HEK293 (cell line): Measurements from ENCODE around the gene STK4.
"Not testable (repeated sequence)": the region's sequence is repeated elsewhere in the genome, so short reads cannot be mapped to it uniquely, and the experiment has no call there.

Experiments
- CTCF ChIA-PET: fragments of 350-600 bp; formaldehyde crosslinking; extraction: SDS; loops from one replicate; lab custom pipeline; 2021; ENCODE audit warnings: antibody characterized with exemption; lab: Yijun Ruan, JAX
- POLR2A ChIA-PET: fragments of 300-600 bp; formaldehyde crosslinking; extraction: SDS; loops from one replicate; lab custom pipeline; 2020; ENCODE audit warnings: antibody characterized with exemption, inconsistent platforms; lab: Yijun Ruan, JAX
- H3K27ac ChIP-seq: fragments of 200-500 bp; sonication (Bioruptor generic); 2 replicates; pipeline ENCODE4 v1.5.1; 2014; ENCODE audit warnings: low read depth, low read length, control low read depth, inconsistent platforms; ENCODE audit errors: extremely low read depth
- H3K36me3 ChIP-seq, 2 experiments: fragments of 200-500 bp in 1 of 2; sonication (Bioruptor generic) in 1 of 2; 1 replicate in 1 of 2; 2 replicates in 1 of 2; pipeline ENCODE4 v1.5.1; 2014 to 2017; ENCODE audit warnings: inconsistent platforms in 2 of 2, low read length in 2 of 2; ENCODE audit not compliant: control insufficient read depth in 2 of 2, insufficient read depth in 1 of 2
- H3K4me1 ChIP-seq: fragments of 200-500 bp; sonication (Bioruptor generic); 2 replicates; pipeline ENCODE4 v1.5.1; 2014; ENCODE audit warnings: mild to moderate bottlenecking, low read length, inconsistent platforms; ENCODE audit not compliant: control insufficient read depth, insufficient read depth
- H3K4me3 ChIP-seq: 2 replicates; pipeline ENCODE4 v1.5.1; 2011; ENCODE audit warnings: low read depth, mild to moderate bottlenecking, control low read depth, low read length, moderate library complexity
- H3K9me3 ChIP-seq: fragments of 200-500 bp; sonication (Bioruptor generic); 2 replicates; pipeline ENCODE4 v1.5.1; 2014; ENCODE audit warnings: low read depth, low read length, inconsistent platforms; ENCODE audit not compliant: control insufficient read depth, insufficient read depth
- KLF17 ChIP-seq: fragments of 450-650 bp; formaldehyde crosslinking; IDR thresholded peaks from 2 replicates; pipeline ENCODE4 v1.5.1; 2016; ENCODE audit warnings: missing biosample characterization, missing genetic modification characterization
- MZF1 ChIP-seq: fragments of 450-650 bp; formaldehyde crosslinking; IDR thresholded peaks from 2 replicates; pipeline ENCODE4 v1.5.1; 2017; ENCODE audit warnings: missing biosample characterization, missing genetic modification characterization, borderline replicate concordance
- WT1 ChIP-seq: fragments of 450-650 bp; formaldehyde crosslinking; IDR thresholded peaks from 2 replicates; pipeline ENCODE4 v1.5.1; 2016; ENCODE audit warnings: missing biosample characterization, missing genetic modification characterization
- ZBTB7A ChIP-seq: fragments of 450-650 bp; formaldehyde crosslinking; IDR thresholded peaks from 2 replicates; pipeline ENCODE4 v1.5.1; 2016; ENCODE audit warnings: low read depth, missing biosample characterization, missing genetic modification characterization
- ZNF221 ChIP-seq: fragments of 450-650 bp; formaldehyde crosslinking; IDR thresholded peaks from 2 replicates; pipeline ENCODE4 v1.5.1; 2017; ENCODE audit warnings: missing biosample characterization, missing genetic modification characterization, borderline replicate concordance
- ZNF362 ChIP-seq: fragments of 450-650 bp; formaldehyde crosslinking; IDR thresholded peaks from 2 replicates; pipeline ENCODE4 v1.5.1; 2016; ENCODE audit warnings: missing biosample characterization, missing genetic modification characterization
- ZNF558 ChIP-seq: fragments of 450-650 bp; formaldehyde crosslinking; IDR thresholded peaks from 2 replicates; pipeline ENCODE4 v1.5.1; 2016; ENCODE audit warnings: missing biosample characterization, missing genetic modification characterization
- ZNF664 ChIP-seq: fragments of 450-650 bp; formaldehyde crosslinking; IDR thresholded peaks from 2 replicates; pipeline ENCODE4 v1.5.1; 2016; ENCODE audit warnings: missing biosample characterization, missing genetic modification characterization
- TF ChIP-seq, protein P1 (sequence below): fragments of 450-650 bp; formaldehyde crosslinking; IDR thresholded peaks from 2 replicates; pipeline ENCODE4 v1.5.1; 2016; ENCODE audit warnings: missing biosample characterization, missing genetic modification characterization
- TF ChIP-seq, protein P2 (sequence below): fragments of 450-650 bp; formaldehyde crosslinking; IDR thresholded peaks from 2 replicates; pipeline ENCODE4 v1.5.1; 2017; ENCODE audit warnings: missing biosample characterization, missing genetic modification characterization
- TF ChIP-seq, protein P3 (sequence below): fragments of 450-650 bp; IDR thresholded peaks from 2 replicates; pipeline ENCODE4 v1.5.1; 2018; ENCODE audit warnings: missing biosample characterization, mild to moderate bottlenecking, missing genetic modification characterization

Gene STK4

DNA sequence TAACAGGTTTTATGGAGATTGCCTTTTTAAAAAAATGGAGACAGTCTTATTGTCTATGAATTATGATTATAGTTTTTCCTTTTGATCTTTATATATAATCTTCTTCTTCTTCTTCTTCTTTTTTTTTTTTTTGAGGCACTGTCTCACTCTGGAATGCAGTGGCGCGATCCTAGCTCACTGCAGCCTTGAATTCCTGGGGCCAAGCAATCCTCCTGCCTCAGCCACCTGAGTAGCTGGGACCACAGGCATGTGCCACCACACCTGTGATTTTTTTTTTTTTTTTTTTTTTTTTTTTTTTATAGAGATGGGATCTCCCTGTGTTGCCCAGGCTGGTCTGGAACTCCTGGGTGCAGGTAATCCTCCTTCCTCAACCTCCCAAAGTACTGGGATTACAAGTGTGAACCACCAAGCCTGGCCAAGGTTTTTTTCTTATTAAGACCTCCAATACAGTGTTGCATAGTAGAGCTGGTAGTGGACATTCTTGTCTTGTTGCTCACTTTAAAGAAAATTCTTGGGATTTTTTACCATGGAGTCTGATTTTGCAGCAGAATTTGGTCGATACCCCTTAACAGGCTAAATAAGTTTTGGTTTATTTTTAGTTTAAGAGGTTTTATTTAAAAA lies 46.5 kb downstream of the STK4 start:
- Histone ChIP-seq H3K27ac (no peak overlapping the region), H3K9me3 (no peaks in the 10 kb centered on the region), H3K4me1 (peaks cover 32% of the 10 kb centered on the region), H3K4me3 (no peak overlapping the region), H3K36me3 (peaks cover 8% of the 10 kb centered on the region in 2 experiments; a peak in 2 of 3 replicates)
- ChIA-PET POLR2A (no interaction called here), CTCF (interaction anchor here (0.6 to 7.2 kb wide), 16 partner anchors 13 to 597 kb away, joined by 3 to 112 read pairs (median 6); partner anchors contain the start of gene KCNS1)
- TF ChIP-seq ZBTB7A (tag by site-specific recombination) (no peak), KLF17 (tag by site-specific recombination) (no peak), MZF1 (tag by site-specific recombination) (no peak), ZNF362 (tag by site-specific recombination) (peak; percentile 58; the same call in 1 of the 2 replicates)

- POLR2A ChIA-PET, H3K4me3 ChIP-seq, H3K9me3 ChIP-seq: not testable (repeated sequence)
- TF ChIP-seq, protein P1, sequence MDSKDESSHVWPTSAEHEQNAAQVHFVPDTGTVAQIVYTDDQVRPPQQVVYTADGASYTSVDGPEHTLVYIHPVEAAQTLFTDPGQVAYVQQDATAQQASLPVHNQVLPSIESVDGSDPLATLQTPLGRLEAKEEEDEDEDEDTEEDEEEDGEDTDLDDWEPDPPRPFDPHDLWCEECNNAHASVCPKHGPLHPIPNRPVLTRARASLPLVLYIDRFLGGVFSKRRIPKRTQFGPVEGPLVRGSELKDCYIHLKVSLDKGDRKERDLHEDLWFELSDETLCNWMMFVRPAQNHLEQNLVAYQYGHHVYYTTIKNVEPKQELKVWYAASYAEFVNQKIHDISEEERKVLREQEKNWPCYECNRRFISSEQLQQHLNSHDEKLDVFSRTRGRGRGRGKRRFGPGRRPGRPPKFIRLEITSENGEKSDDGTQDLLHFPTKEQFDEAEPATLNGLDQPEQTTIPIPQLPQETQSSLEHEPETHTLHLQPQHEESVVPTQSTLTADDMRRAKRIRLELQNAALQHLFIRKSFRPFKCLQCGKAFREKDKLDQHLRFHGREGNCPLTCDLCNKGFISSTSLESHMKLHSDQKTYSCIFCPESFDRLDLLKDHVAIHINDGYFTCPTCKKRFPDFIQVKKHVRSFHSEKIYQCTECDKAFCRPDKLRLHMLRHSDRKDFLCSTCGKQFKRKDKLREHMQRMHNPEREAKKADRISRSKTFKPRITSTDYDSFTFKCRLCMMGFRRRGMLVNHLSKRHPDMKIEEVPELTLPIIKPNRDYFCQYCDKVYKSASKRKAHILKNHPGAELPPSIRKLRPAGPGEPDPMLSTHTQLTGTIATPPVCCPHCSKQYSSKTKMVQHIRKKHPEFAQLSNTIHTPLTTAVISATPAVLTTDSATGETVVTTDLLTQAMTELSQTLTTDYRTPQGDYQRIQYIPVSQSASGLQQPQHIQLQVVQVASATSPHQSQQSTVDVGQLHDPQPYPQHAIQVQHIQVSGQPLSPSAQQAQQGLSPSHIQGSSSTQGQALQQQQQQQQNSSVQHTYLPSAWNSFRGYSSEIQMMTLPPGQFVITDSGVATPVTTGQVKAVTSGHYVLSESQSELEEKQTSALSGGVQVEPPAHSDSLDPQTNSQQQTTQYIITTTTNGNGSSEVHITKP (tag by site-specific recombination): peak; percentile 62
- TF ChIP-seq, all 188 proteins: peak for 1; not testable (repeated sequence) for 187
- H3K36me3 ChIP-seq, H3K27ac ChIP-seq: not testable (repeated sequence)
- H3K4me1 ChIP-seq: peaks cover 40% of the 10 kb centered on the region
- CTCF ChIA-PET: interaction anchor here (0.7 to 7.2 kb wide), 9 partner anchors 24 to 277 kb away, joined by 3 to 112 read pairs (median 5); no protein-coding TSS in a partner anchor
These were observed 47.8 kb downstream of the STK4 start for GRCh38 chr20:45014131-45014530.

DNA sequence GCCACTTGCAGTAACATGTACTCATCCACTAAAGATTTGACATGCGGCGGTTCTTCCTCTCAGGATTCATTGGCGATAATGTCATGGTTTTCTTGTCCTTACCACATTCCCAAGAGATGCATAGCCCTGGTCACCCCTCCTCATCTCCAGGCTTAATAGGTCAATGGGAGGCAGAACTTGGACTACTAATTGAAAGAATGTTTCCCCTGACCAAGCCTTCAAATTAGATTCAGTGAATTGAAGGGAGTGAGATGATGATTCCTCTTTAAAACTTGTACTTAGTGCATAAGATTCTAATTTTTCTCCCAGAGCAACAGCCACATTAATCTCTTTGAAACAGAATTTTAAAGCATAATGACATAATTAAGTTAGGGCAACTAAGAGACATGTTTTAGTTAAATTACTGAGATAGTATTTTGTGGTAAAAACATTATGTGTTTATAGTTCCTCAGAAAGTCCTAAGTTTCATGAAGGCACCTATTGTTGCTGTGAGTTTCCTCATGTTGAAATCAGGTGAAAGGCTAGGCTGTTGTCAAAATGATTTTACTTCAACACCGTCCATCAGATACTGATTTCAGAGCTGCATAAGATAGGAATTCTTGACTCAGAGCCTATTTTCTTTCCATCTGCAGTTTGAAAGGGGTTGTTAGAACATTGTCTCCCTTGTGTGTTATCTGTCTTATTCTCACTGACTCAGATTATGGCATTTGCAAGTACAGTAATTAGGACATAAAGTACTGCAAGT lies 48.5 kb downstream of the STK4 start:
- H3K36me3 ChIP-seq: peaks cover 0 to 4% of the 10 kb centered on the region in 2 experiments; a peak in 1 of 3 replicates
- no peak overlapping the region for H3K27ac ChIP-seq
- TF ChIP-seq ZNF221 (tag by site-specific recombination) (no peak), WT1 (tag by site-specific recombination) (peak; percentile 35; the same call in 1 of the 2 replicates), ZNF664 (tag by site-specific recombination) (0 out of 2 replicates have a peak, but pooled peaks have one; percentile 36), ZNF558 (tag by site-specific recombination) (no peak)
- TF ChIP-seq, protein P2, sequence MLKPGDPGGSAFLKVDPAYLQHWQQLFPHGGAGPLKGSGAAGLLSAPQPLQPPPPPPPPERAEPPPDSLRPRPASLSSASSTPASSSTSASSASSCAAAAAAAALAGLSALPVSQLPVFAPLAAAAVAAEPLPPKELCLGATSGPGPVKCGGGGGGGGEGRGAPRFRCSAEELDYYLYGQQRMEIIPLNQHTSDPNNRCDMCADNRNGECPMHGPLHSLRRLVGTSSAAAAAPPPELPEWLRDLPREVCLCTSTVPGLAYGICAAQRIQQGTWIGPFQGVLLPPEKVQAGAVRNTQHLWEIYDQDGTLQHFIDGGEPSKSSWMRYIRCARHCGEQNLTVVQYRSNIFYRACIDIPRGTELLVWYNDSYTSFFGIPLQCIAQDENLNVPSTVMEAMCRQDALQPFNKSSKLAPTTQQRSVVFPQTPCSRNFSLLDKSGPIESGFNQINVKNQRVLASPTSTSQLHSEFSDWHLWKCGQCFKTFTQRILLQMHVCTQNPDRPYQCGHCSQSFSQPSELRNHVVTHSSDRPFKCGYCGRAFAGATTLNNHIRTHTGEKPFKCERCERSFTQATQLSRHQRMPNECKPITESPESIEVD (tag by site-specific recombination): peak; percentile 84
- TF ChIP-seq, protein P3, sequence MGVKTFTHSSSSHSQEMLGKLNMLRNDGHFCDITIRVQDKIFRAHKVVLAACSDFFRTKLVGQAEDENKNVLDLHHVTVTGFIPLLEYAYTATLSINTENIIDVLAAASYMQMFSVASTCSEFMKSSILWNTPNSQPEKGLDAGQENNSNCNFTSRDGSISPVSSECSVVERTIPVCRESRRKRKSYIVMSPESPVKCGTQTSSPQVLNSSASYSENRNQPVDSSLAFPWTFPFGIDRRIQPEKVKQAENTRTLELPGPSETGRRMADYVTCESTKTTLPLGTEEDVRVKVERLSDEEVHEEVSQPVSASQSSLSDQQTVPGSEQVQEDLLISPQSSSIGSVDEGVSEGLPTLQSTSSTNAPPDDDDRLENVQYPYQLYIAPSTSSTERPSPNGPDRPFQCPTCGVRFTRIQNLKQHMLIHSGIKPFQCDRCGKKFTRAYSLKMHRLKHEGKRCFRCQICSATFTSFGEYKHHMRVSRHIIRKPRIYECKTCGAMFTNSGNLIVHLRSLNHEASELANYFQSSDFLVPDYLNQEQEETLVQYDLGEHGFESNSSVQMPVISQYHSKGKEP (tag by site-specific recombination): peak; percentile 33; the same call in 1 of the 2 replicates
- CTCF ChIA-PET: interaction anchor here (0.5 to 7.2 kb wide), 5 partner anchors 23 to 276 kb away, joined by 3 to 112 read pairs (median 4); no protein-coding TSS in a partner anchor
- no peaks in the 10 kb centered on the region for H3K9me3 ChIP-seq
- POLR2A ChIA-PET: no interaction called here
- no peak overlapping the region for H3K4me3 ChIP-seq
- peaks cover 47% of the 10 kb centered on the region for H3K4me1 ChIP-seq
